A673 (cell line): ENCODE results near the gene CHMP2B. TPM values are rescaled to one million over a fixed set of nuclear protein-coding genes. Genes with fewer than 3 reads are reported as not detected.

Experiments used
- BruUV-seq: library from RNA; stranded (reverse); fragments of 400-500 nt; replicated peaks from 2 replicates; lab custom pipeline; 2021; lab: Mats Ljungman, UMichigan
- CTCF ChIA-PET: fragments of 300-600 bp; sonication (Branson Sonifier 250); formaldehyde crosslinking; loops from one replicate; lab custom pipeline; 2022; ENCODE audit warnings: antibody characterized with exemption; lab: Charles Lee
- POLR2A ChIA-PET: fragments of 300-600 bp; sonication (Branson Sonifier 250); formaldehyde crosslinking; loops from one replicate; lab custom pipeline; 2022; ENCODE audit warnings: antibody characterized with exemption; ENCODE audit not compliant: low non-redundant PET; lab: Charles Lee
- DNase-seq: peaks from one replicate; pipeline ENCODE4 v3.0.0-alpha.2; 2015; ENCODE audit warnings: low spot score
- H3K27ac ChIP-seq: fragments of 200-600 bp; sonication (generic); 2 replicates; pipeline ENCODE4 v1.5.1; 2016; ENCODE audit warnings: mixed run types, low read depth, mild to moderate bottlenecking, mixed read lengths, antibody characterized with exemption, low read length; ENCODE audit not compliant: poor library complexity, severe bottlenecking
- H3K27me3 ChIP-seq: fragments of 200-600 bp; sonication (generic); replicated peaks from 2 replicates; pipeline ENCODE4 v1.6.1; 2017; ENCODE audit warnings: mixed run types, low read depth, mild to moderate bottlenecking, mixed read lengths, antibody characterized with exemption, low read length; ENCODE audit not compliant: insufficient read depth, poor library complexity
- H3K36me3 ChIP-seq: fragments of 200-600 bp; sonication (generic); 2 replicates; pipeline ENCODE4 v1.6.1; 2016; ENCODE audit warnings: mixed run types, mild to moderate bottlenecking, mixed read lengths, antibody characterized with exemption, low read length; ENCODE audit not compliant: insufficient read depth, poor library complexity, severe bottlenecking
- H3K4me1 ChIP-seq: fragments of 200-600 bp; sonication (generic); 2 replicates; pipeline ENCODE4 v1.6.1; 2017; ENCODE audit warnings: mixed run types, mild to moderate bottlenecking, mixed read lengths, antibody characterized with exemption, low read length; ENCODE audit not compliant: insufficient read depth, poor library complexity, severe bottlenecking
- H3K4me3 ChIP-seq: fragments of 200-600 bp; sonication (generic); 2 replicates; pipeline ENCODE4 v1.5.1; 2016; ENCODE audit warnings: low read depth, mixed run types, mild to moderate bottlenecking, mixed read lengths, low read length; ENCODE audit not compliant: poor library complexity, severe bottlenecking
- H3K9me3 ChIP-seq: fragments of 200-600 bp; sonication (generic); 2 replicates; pipeline ENCODE4 v1.6.1; 2016; ENCODE audit warnings: mixed run types, low read depth, mild to moderate bottlenecking, mixed read lengths, antibody characterized with exemption, low read length; ENCODE audit not compliant: poor library complexity, severe bottlenecking
- CTCF ChIP-seq: fragments of 300-800, 200-600 bp; sonication (generic); conservative IDR thresholded peaks from 2 replicates; pipeline ENCODE4 v1.5.1; 2017; ENCODE audit warnings: low read depth, mild to moderate bottlenecking, antibody characterized with exemption, low read length, moderate library complexity, mixed read lengths
- EZH2 ChIP-seq: fragments of 200-600 bp; sonication (generic); IDR thresholded peaks from 2 replicates; pipeline ENCODE4 v1.6.1; 2017; ENCODE audit warnings: borderline replicate concordance, low read depth, mild to moderate bottlenecking, mixed read lengths, antibody characterized with exemption, low read length; ENCODE audit not compliant: poor library complexity, severe bottlenecking
- intact Hi-C: fragments of 100-400 bp; cut with micrococcal nuclease; formaldehyde crosslinking; loops from one replicate; pipeline ENCODE4 v1.10.0; 2022; ENCODE audit not compliant: unreplicated experiment
- total RNA-seq: library from RNA; stranded (reverse); gene quantifications from 2 replicates; pipeline ENCODE4 v1.2.3, GENCODE V29; 2021

The CHMP2B gene
- total RNA-seq, 1 experiment from 2014 or later = 33.7 TPM

- BruUV-seq = no TSS peak
- intact Hi-C loops = no loop called here
- no peak for DNase-seq
- TF ChIP-seq EZH2 = no peak
- no peak for TF ChIP-seq CTCF
- H3K4me1 ChIP-seq = peaks cover 7% of the 10 kb centered on the region
- H3K27me3 ChIP-seq = no peaks in the 10 kb centered on the region
- H3K27ac ChIP-seq = no peak overlapping the region
- H3K4me3 ChIP-seq = no peak overlapping the region
- CTCF ChIA-PET = no interaction called here
- H3K36me3 ChIP-seq = peaks cover 7% of the 10 kb centered on the region
- H3K9me3 ChIP-seq = no peaks in the 10 kb centered on the region
- POLR2A ChIA-PET = no interaction called here
Observed at GRCh38 chr3:87233805-87234204, 6.7 kb downstream of the CHMP2B start.

GRCh38 chr3:87236093-87236492 lies 9.0 kb downstream of the CHMP2B start:
- no TSS peak for BruUV-seq
- POLR2A ChIA-PET = no interaction called here
- CTCF ChIA-PET = no interaction called here
- Histone ChIP-seq H3K9me3 (no peaks in the 10 kb centered on the region), H3K27me3 (no peaks in the 10 kb centered on the region), H3K27ac (no peak overlapping the region), H3K4me3 (no peak overlapping the region), H3K36me3 (peaks cover 7% of the 10 kb centered on the region), H3K4me1 (no peaks in the 10 kb centered on the region)
- intact Hi-C loops = no loop called here
- DNase-seq = no peak
- TF ChIP-seq CTCF (no peak), EZH2 (no peak)

- no peak for TF ChIP-seq CTCF
- no peak for TF ChIP-seq EZH2
- CTCF ChIA-PET = no interaction called here
- Histone ChIP-seq H3K27me3 (no peaks in the 10 kb centered on the region), H3K36me3 (peaks cover 4% of the 10 kb centered on the region), H3K4me3 (no peak overlapping the region), H3K9me3 (no peaks in the 10 kb centered on the region), H3K4me1 (no peaks in the 10 kb centered on the region), H3K27ac (no peak overlapping the region)
- no peak for DNase-seq
- BruUV-seq = no TSS peak
- intact Hi-C loops = no loop called here
- POLR2A ChIA-PET = no interaction called here
Observed at GRCh38 chr3:87246662-87247429, 19.7 kb downstream of the CHMP2B start.
